ENCODE data around the gene PLCL2.

PLCL2 gene

DNA sequence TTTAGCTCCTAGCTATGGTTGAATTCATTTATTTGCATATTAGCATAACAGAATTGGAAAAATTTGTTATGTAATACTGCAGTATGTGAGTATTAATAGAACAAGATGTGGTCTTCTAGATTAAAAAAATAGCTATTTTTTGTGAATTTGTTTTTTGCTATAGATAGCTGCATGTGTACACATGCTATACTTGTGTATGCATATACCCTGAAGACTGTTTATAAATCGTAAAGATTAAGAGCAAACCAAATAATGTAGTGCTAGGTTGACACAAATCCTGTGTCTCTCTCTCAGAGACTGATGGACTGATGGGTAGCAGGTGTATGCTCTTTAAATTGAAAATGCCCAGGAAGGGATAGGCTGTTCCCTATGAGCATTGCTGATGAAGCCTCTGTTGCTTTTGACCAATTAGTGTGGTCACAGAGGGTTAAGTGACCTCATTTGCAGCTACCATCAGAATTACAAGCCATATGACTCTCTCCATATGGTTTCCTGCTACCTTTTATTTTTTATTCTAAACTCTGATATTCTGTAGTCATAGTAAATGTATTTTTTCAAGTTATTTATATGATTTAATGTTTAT is 9.0 kb downstream of the PLCL2 start:
- no peak for DNase-seq (ENCODE audit: low read depth)

GRCh38 chr3:16896094-16896627 is 11.4 kb downstream of the PLCL2 start:
- DNase-seq (ENCODE audit: low read depth) = no peak

DNA sequence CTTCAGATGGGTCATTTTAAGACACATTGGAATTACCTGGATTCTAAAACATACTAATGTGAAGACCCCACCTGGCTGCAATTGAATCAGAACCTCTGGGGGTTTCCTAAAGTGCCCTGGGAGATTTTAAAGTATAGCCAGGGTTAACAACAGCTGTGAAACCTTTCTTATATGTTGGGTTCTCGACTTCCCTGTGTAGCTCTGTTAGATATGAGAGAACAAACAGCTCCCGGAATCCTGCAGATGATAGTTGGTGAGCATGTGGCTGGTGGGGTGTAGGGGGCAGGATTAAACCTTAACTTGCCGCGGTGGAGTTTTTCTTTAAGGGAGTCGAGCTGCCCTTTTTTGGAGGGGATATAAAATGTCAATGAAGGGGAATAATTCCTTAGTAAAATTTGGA is 12.1 kb downstream of the PLCL2 start:
- no peak for DNase-seq (ENCODE audit: low read depth)

DNA sequence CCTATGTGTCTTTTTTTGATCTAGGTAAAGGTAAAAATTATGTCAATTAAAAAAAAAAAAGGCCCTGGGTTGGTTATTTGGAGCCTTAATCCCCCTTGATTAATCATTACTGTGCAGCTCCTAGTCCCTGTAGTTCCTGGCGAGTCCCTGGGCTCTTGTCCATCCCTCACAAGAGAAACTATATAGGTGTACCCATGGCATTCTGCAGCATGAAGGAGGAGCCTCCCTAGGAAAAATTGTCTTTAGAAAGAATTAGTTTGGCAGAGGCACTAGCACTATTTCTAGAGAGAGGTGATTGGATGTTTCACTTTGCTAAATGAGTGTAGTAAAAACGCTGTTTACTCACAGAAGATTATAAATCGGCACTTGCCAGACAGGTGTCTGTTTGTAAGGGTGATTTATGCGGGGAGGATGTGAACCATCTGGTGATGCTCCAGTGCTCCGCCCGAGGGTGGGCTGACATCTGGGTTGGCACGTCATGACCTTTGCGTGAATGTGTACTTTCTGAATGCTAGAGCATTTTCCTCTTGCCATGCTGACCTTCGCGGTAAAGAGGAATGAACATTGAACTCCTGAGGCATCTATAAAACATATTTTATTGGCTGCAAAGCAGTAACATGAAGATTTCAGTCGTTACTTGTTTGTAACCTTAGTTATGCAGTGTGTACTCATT is 12.6 kb downstream of the PLCL2 start:
- no peak for DNase-seq (ENCODE audit: low read depth)

GRCh38 chr3:16898595-16899395 is 14.0 kb downstream of the PLCL2 start:
- no peak for DNase-seq (ENCODE audit: low read depth)

DNA sequence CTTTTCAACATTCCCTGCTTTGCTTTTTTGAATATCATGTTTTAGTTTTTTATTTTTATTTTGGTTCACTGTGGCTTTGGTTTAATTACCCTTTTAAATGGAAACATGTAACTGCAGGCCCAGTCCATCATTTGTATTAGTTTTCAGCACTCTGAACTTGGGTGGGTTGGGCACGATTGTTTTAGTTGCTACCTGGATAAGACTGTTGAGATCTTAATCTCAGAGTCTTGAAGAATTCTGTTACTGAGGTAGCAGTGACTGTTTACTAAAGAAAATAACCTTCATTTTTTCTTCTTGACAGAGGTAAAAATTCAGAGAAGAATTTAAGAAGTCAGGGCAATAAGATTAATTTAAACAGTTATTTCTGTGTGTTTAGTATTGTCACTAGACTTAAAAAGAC is 15.2 kb downstream of the PLCL2 start:
- no peak for DNase-seq (ENCODE audit: low read depth)

DNA sequence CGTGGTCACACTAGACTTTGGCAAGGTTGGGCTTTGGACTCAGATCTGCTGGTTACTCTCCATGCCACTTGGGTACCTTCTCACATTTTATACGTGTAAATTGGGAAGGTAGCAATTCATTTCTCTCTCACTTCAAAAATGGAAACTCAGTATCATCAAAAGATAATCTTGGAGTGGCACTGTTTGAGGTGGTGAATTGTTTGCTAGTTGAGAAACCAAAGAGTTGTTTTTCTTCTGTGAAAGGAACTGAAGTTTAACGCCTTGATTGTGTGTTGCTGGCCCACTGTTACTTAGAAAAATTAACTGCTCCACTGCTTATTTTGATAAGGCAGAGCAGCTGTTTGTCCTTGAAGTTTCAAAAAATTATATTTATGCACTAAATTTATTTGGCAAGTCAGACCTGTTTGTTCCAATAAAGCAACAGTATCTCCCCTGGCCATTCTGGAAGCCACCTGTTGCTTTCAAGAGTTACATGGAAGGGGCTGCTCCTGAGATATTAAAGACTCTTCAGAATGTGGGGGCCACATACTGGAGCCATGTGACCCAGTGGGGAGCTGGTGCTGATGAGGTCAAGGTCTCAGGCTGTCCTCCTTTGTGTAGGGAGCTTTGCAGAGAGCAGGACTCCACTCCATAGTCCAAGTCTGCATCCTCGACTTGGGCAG is 16.2 kb downstream of the PLCL2 start:
- no peak for DNase-seq (ENCODE audit: low read depth)

GRCh38 chr3:16904423-16905417 is 20.0 kb downstream of the PLCL2 start:
- no peak for DNase-seq (ENCODE audit: low read depth)

DNA sequence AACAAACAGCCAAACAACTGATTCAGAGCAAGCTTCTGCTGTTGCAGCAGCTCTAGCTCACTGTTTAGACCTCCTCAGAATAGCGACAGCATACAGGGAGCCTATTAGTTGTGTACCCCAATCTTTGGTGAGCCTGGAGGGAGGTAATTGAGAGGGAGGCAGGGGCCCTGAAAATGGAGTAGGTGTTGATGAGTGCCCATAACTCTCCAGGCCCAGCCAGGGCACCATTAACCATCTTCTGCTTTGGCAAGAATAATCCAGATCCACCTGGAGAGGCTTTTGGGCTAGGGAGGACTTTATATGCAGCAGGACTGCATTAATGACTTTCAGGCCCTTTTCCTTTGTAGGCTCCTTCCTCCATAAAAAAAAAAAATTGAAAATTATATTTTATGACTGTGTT is 20.9 kb downstream of the PLCL2 start:
- no peak for DNase-seq (ENCODE audit: low read depth)

GRCh38 chr3:16906682-16907081 is 21.9 kb downstream of the PLCL2 start:
- DNase-seq (ENCODE audit: low read depth) = no peak

DNA sequence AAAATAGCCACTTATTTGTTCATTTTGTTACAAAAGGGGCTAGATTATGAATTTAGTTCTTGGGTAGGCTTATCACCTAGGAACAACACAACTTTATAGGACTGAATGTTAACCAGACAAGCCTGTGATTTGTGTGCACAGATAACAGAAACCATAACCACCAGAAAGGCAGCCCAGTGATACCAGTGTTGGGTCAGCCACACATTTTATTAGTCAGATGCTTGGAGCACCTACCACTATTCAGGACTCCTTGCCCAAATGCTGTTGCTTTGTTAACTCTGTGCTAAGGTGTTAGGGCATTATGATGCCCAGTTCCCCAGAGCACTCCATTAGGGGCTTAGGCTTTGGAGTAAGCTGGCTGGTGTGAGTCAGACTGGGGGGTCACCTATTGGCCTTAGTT is 22.5 kb downstream of the PLCL2 start:
- no peak for DNase-seq (ENCODE audit: low read depth)

GRCh38 chr3:16908016-16908807 is 23.5 kb downstream of the PLCL2 start:
- DNase-seq (ENCODE audit: low read depth) = no peak

GRCh38 chr3:16908896-16909295 is 24.1 kb downstream of the PLCL2 start:
- DNase-seq (ENCODE audit: low read depth) = no peak

DNA sequence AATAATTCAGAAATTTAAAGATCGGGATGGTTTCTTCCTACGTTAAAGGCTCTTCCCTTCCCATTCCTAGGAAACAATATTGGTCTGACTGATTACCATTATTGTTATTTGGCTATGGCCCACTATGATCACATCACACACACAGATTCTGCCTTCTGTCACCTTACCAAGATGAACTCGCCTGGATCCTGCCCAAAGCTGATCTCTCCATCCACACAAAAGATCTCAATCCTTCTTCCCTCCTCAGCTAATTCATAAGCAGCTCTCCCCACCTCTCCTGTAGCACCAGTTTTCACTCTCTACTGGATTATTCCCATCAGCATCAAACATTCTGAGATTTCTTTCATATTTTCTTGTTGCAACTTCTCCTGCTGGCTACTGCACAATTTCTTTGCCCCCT is 25.0 kb downstream of the PLCL2 start:
- DNase-seq (ENCODE audit: low read depth) = no peak

DNA sequence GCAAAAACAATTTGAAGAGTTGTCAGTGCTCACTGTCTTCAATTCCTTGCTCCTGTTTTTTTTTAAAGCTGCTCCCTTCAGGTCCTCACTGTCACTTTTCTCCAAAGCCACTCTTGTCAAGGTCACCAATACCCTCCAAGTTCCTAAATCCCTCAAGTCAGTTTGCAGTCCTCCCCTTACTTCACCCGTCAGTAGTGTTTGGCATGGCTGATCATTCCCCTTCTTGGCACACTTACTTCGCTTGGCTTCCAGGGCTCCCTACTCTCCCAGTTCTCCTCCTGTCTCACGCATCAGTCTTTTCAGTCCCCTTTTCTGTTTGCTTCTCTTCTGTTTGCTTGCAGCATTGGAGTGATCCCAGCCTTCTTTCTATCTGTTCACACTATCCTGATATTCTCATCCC is 25.5 kb downstream of the PLCL2 start:
- no peak for DNase-seq (ENCODE audit: low read depth)

DNA sequence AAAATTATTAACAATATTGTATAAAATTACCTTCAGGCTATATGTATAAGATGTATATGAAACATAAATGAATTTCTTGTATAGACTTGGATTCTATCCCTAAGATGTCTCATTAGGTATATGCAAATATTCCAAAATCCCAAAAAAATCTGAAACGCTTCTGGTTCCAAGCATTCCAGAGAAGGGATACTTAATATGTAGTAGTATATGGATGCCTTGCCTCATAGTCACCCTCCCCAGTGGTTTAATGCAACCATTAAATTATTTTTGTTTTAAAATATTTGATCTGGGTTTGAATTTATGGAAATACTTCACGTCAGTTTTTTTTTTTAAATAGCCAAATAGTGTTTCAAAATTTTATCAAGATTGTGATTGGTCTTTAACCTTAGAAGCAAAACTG is 27.2 kb downstream of the PLCL2 start:
- no peak for DNase-seq (ENCODE audit: low read depth)

GRCh38 chr3:16912400-16913263 is 27.9 kb downstream of the PLCL2 start:
- DNase-seq (ENCODE audit: low read depth) = no peak

GRCh38 chr3:16913264-16913580 is 28.5 kb downstream of the PLCL2 start:
- DNase-seq (ENCODE audit: low read depth) = no peak

DNA sequence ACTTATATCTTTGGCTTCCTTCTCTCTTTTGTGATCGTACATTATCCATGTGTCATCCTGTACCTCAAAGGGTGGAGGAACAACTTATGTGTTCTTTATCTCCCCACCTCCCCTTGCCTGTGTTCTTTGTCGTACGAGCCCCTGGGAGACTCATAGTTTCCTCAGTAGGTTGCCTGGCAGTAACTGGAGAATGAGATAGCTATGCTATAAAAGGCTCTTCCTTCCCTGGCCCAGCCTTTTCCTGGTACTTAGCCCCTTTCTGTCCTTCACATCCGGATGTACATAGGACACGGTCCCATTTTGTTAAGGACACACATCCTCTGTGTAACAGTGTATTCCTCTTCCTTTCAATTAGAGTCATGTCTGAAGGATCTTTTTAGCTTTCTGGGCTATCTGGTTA is 32.1 kb downstream of the PLCL2 start:
- DNase-seq (ENCODE audit: low read depth) = no peak
